Suprapubic skin (tissue), 4 donors: ENCODE measurements around the gene MAPKAPK2. TPM values are rescaled to one million over a fixed set of nuclear protein-coding genes. Genes with fewer than 3 reads are reported as not detected.

Experiments used
- DNase-seq, 2 donors: peaks; one replicate each; pipeline ENCODE4 v3.0.0-alpha.2; 2019; ENCODE audit warnings: low spot score in 2 of 2
- H3K27ac ChIP-seq: fragments of 200-600 bp; sonication (generic); one replicate; pipeline ENCODE4 v1.5.1; 2019
- H3K27me3 ChIP-seq: fragments of 200-600 bp; sonication (generic); one replicate; pipeline ENCODE4 v1.5.1; 2019
- H3K36me3 ChIP-seq: fragments of 200-600 bp; sonication (generic); one replicate; pipeline ENCODE4 v1.5.1; 2019
- H3K4me1 ChIP-seq: fragments of 200-600 bp; sonication (generic); one replicate; pipeline ENCODE4 v1.5.1; 2019
- H3K4me3 ChIP-seq: fragments of 200-600 bp; sonication (generic); one replicate; pipeline ENCODE4 v1.5.1; 2019; ENCODE audit warnings: mild to moderate bottlenecking
- H3K9me3 ChIP-seq: fragments of 200-600 bp; sonication (generic); one replicate; pipeline ENCODE4 v1.5.1; 2019
- EP300 ChIP-seq: sonication (generic); formaldehyde crosslinking; IDR thresholded peaks from one replicate; pipeline ENCODE4 v1.6.1; 2017; ENCODE audit warnings: antibody characterized with exemption
- POLR2A ChIP-seq, 2 donors: fragments of 450-650 bp; IDR thresholded peaks; one replicate each; pipeline ENCODE4 v1.6.1; 2017; ENCODE audit warnings: antibody characterized with exemption in 2 of 2, mild to moderate bottlenecking in 2 of 2, moderate library complexity in 2 of 2
- POLR2AphosphoS5 ChIP-seq, 3 donors: sonication (generic); formaldehyde crosslinking; IDR thresholded peaks; one replicate each; pipeline ENCODE4 v1.6.1; 2017; ENCODE audit warnings: antibody characterized with exemption in 3 of 3
- WGBS: methylation state at CpG from one replicate; pipeline ENCODE4 v1.1.5; 2018; 5-methylcytosine and 5-hydroxymethylcytosine counted together
- total RNA-seq, 4 donors: library from RNA; depleted of rRNA; stranded (reverse); fragments of >200 nt; gene quantifications; one replicate each; pipeline ENCODE4 v1.1.0, GENCODE V29; 2016
- TF ChIP-seq, protein P1 (sequence below), 2 donors: fragments of 200-600 bp in 1 of 2; fragments of 450-650 bp in 1 of 2; sonication (generic) in 1 of 2; IDR thresholded peaks; one replicate each; pipeline ENCODE4 v1.5.1; 2016 to 2019; ENCODE audit warnings: antibody characterized with exemption in 2 of 2, mild to moderate bottlenecking in 1 of 2, moderate library complexity in 1 of 2

The MAPKAPK2 gene
- total RNA-seq, 4 donors from 2014 or later, result 38.0 to 72.3 (median 62.4) TPM

DNA sequence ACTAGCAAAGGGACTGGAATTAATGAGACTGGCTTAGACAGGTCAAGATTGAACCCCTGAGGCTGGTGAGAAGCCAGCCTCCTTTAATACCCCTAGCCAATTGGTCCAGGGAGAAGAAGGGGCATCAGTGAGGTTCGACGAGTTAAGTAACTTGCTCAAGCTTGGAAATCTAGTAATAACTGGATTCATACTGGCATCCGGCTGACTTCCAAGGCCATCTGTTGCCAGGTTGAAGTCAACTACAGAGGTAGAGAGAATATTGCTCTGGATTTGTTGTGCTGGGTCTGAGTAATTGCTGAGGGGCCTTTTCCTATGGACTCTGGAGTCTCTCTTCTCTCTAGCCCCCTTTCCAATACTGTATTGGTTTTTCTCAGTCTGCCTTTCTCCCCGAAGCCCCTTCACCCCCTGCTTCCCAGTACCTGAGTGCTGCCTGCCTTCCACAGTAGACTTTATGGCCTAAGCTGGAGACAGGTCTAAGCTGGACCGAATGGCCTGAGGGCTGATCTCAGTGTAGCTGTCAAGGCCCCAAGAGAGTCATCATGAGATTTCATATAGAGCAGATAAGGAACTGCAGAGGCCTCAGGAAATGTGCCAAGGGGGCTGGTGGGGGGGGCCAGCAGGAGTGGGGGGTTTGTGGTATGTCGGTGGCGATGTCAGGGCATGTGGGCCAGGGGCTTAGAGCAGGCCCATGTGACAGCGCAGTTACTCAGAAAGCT, 43.4 kb downstream of the MAPKAPK2 start:
- Histone ChIP-seq H3K36me3 (peaks cover 46% of the 10 kb centered on the region), H3K27me3 (no peaks in the 10 kb centered on the region), H3K4me1 (peaks cover 41% of the 10 kb centered on the region), H3K9me3 (no peaks in the 10 kb centered on the region), H3K27ac (no peak overlapping the region), H3K4me3 (no peak overlapping the region)
- DNase-seq, result no peak
- TF ChIP-seq EP300 (no peak), POLR2AphosphoS5 (IDR thresholded peaks at IDR 0.05) (no peak), POLR2A (IDR thresholded peaks at IDR 0.05) (no peak)
- TF ChIP-seq, protein P1, sequence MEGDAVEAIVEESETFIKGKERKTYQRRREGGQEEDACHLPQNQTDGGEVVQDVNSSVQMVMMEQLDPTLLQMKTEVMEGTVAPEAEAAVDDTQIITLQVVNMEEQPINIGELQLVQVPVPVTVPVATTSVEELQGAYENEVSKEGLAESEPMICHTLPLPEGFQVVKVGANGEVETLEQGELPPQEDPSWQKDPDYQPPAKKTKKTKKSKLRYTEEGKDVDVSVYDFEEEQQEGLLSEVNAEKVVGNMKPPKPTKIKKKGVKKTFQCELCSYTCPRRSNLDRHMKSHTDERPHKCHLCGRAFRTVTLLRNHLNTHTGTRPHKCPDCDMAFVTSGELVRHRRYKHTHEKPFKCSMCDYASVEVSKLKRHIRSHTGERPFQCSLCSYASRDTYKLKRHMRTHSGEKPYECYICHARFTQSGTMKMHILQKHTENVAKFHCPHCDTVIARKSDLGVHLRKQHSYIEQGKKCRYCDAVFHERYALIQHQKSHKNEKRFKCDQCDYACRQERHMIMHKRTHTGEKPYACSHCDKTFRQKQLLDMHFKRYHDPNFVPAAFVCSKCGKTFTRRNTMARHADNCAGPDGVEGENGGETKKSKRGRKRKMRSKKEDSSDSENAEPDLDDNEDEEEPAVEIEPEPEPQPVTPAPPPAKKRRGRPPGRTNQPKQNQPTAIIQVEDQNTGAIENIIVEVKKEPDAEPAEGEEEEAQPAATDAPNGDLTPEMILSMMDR (IDR thresholded peaks at IDR 0.05), result no peak
- WGBS, result 78% methylated on average over 8 of the region's 8 CpGs

DNA sequence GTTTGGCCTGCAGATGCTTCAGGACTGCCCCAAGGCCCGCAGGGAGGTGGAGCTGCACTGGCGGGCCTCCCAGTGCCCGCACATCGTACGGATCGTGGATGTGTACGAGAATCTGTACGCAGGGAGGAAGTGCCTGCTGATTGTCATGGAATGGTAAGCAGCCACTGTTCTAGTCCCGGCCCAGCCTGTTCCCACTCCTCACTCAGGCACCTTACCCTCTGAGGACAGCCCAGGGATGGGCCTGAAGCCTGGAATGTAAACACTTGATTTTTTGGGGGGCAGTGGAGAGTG, 43.9 kb downstream of the MAPKAPK2 start:
- WGBS, result no CpG with 5 or more reads among the region's 9 CpGs
- peaks cover 36% of the 10 kb centered on the region for H3K4me1 ChIP-seq

DNA sequence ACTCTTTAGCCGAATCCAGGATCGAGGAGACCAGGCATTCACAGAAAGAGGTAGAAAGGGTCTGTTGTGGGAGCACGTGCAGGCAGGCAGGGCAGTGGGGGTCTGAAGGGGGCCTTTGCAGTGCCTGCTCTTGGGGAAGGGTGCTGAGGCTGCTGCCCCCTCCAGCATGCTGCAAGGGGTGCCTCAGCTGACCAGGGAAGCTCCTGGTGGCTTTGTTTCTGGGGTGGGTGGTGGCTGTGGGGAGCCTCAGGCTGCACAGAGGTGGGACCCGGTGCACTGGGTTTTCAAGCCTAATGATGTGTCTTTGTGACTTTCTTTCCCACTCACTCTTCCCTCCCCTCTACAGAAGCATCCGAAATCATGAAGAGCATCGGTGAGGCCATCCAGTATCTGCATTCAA, 44.3 kb downstream of the MAPKAPK2 start:
- H3K4me1 ChIP-seq, result peaks cover 32% of the 10 kb centered on the region
- peaks cover 55% of the 10 kb centered on the region for H3K36me3 ChIP-seq

More for the DNA sequence above, 43.9 kb downstream of the MAPKAPK2 start:
- no peak for DNase-seq
- Histone ChIP-seq H3K9me3 (no peaks in the 10 kb centered on the region), H3K4me3 (no peak overlapping the region), H3K27me3 (no peaks in the 10 kb centered on the region), H3K27ac (no peak overlapping the region), H3K36me3 (peaks cover 51% of the 10 kb centered on the region)
- no peak for TF ChIP-seq POLR2A (IDR thresholded peaks at IDR 0.05)
- no peak for TF ChIP-seq EP300
- TF ChIP-seq, protein P1 (IDR thresholded peaks at IDR 0.05), result no peak
- TF ChIP-seq POLR2AphosphoS5 (IDR thresholded peaks at IDR 0.05), result no peak

DNA sequence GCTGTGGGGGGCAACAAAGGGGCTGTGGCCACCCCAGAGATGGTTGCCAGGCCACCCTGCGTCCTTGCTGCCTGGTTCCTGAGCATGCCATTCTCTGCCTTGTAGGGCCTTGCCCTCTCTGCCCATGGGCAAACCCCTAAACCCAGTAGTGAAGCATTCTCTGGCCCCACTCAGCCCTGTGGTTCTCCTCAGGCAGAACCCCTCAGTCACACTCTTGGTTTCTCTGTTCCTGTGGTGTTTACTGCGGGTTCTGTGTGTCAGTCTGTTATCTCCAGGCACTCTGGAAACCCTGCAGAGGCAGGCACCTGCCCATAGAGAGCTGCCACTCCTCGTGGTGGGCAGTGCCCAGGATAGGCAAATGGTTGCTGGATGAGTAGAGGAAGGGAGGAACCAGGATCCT, 44.8 kb downstream of the MAPKAPK2 start:
- TF ChIP-seq POLR2A (IDR thresholded peaks at IDR 0.05) (no peak), POLR2AphosphoS5 (IDR thresholded peaks at IDR 0.05) (no peak), EP300 (no peak)
- TF ChIP-seq, protein P1 (IDR thresholded peaks at IDR 0.05), result no peak
- peaks cover 56% of the 10 kb centered on the region for H3K36me3 ChIP-seq
- no peaks in the 10 kb centered on the region for H3K27me3 ChIP-seq
- peaks cover 27% of the 10 kb centered on the region for H3K4me1 ChIP-seq
- no peak overlapping the region for H3K27ac ChIP-seq
- WGBS, result 100% methylated on average over 3 of the region's 3 CpGs
- no peak for DNase-seq
- H3K9me3 ChIP-seq, result no peaks in the 10 kb centered on the region
- no peak overlapping the region for H3K4me3 ChIP-seq

More for the DNA sequence above, 44.3 kb downstream of the MAPKAPK2 start:
- whole genome bisulfite sequencing, result 95% methylated on average over 3 of the region's 6 CpGs
- Histone ChIP-seq H3K27me3 (no peaks in the 10 kb centered on the region), H3K9me3 (no peaks in the 10 kb centered on the region), H3K4me3 (no peak overlapping the region), H3K27ac (no peak overlapping the region)
- TF ChIP-seq POLR2A (IDR thresholded peaks at IDR 0.05), result no peak
- no peak for DNase-seq

DNA sequence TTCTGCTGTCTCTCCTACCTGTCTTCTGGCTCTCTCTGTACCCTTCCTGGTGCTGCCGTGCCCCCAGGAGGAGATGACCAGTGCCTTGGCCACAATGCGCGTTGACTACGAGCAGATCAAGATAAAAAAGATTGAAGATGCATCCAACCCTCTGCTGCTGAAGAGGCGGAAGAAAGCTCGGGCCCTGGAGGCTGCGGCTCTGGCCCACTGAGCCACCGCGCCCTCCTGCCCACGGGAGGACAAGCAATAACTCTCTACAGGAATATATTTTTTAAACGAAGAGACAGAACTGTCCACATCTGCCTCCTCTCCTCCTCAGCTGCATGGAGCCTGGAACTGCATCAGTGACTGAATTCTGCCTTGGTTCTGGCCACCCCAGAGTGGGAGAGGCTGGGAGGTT, 47.8 kb downstream of the MAPKAPK2 start:
- TF ChIP-seq, protein P1 (IDR thresholded peaks at IDR 0.05), result no peak
- TF ChIP-seq EP300, result no peak
- Histone ChIP-seq H3K27ac (no peak overlapping the region), H3K4me1 (peaks cover 7% of the 10 kb centered on the region), H3K36me3 (peaks cover 69% of the 10 kb centered on the region), H3K9me3 (no peaks in the 10 kb centered on the region), H3K27me3 (no peaks in the 10 kb centered on the region), H3K4me3 (no peak overlapping the region)
- 91% methylated on average over 11 of the region's 11 CpGs for WGBS
- no peak for DNase-seq

DNA sequence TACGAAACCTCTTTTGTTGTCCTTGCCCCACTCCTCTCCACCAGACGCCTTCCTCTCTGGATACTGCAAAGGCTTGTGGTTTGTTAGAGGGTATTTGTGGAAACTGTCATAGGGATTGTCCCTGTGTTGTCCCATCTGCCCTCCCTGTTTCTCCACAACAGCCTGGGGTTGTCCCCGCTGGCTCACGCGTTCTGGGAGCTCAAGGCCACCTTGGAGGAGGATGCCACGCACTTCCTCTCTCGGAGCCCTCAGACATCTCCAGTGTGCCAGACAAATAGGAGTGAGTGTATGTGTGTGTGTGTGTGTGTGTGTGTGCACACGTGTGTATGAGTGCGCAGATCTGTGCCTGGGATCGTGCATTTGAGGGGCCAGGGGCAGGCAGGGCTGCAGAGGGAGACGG, 48.3 kb downstream of the MAPKAPK2 start:
- no peaks in the 10 kb centered on the region for H3K27me3 ChIP-seq
- H3K36me3 ChIP-seq, result peaks cover 69% of the 10 kb centered on the region
- no peak overlapping the region for H3K4me3 ChIP-seq
- no peaks in the 10 kb centered on the region for H3K9me3 ChIP-seq
- no peak overlapping the region for H3K27ac ChIP-seq
- H3K4me1 ChIP-seq, result peaks cover 5% of the 10 kb centered on the region
- WGBS, result 94% methylated on average over 7 of the region's 11 CpGs
- no peak for TF ChIP-seq EP300
- no peak for TF ChIP-seq POLR2A (IDR thresholded peaks at IDR 0.05)
- TF ChIP-seq, protein P1 (IDR thresholded peaks at IDR 0.05), result no peak
- no peak for TF ChIP-seq POLR2AphosphoS5 (IDR thresholded peaks at IDR 0.05)
- no peak for DNase-seq
